ENCODE measurements around the gene ESRRB.

- TF ChIP-seq, protein P1, sequence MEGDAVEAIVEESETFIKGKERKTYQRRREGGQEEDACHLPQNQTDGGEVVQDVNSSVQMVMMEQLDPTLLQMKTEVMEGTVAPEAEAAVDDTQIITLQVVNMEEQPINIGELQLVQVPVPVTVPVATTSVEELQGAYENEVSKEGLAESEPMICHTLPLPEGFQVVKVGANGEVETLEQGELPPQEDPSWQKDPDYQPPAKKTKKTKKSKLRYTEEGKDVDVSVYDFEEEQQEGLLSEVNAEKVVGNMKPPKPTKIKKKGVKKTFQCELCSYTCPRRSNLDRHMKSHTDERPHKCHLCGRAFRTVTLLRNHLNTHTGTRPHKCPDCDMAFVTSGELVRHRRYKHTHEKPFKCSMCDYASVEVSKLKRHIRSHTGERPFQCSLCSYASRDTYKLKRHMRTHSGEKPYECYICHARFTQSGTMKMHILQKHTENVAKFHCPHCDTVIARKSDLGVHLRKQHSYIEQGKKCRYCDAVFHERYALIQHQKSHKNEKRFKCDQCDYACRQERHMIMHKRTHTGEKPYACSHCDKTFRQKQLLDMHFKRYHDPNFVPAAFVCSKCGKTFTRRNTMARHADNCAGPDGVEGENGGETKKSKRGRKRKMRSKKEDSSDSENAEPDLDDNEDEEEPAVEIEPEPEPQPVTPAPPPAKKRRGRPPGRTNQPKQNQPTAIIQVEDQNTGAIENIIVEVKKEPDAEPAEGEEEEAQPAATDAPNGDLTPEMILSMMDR (IDR thresholded peaks at IDR 0.05): no peak
- TF ChIP-seq POLR2A (IDR thresholded peaks at IDR 0.05): no peak
Observed at GRCh38 chr14:76490111-76490510, 114.2 kb downstream of the ESRRB start.

Measured in transverse colon (tissue), 3 donors.